HCT116 (cell line): ENCODE data around the gene INPP5F. TPM values are rescaled to one million over a fixed set of nuclear protein-coding genes. Genes with fewer than 3 reads are reported as not detected.

Source experiments
- ATAC-seq: fragments of 200-7000 bp; cut with Tn5 transposase; 2 replicates; pipeline ENCODE4 v1.9.1; 2020; ENCODE audit warnings: mild to moderate bottlenecking, moderate library complexity
- BruUV-seq: library from RNA; stranded (reverse); fragments of 400-500 nt; replicated peaks from 2 replicates; lab custom pipeline; 2021; lab: Mats Ljungman, UMichigan
- CTCF ChIA-PET: fragments of 300-600 bp; sonication (Branson Sonifier 250); formaldehyde crosslinking; loops from one replicate; lab custom pipeline; 2021; ENCODE audit warnings: antibody characterized with exemption; lab: Charles Lee
- POLR2A ChIA-PET: fragments of 300-600, 350-600 bp; sonication (Branson Sonifier 250); formaldehyde crosslinking; loops from one replicate; lab custom pipeline; 2021; ENCODE audit warnings: antibody characterized with exemption; lab: Charles Lee
- RAD21 ChIA-PET, 2 experiments: fragments of 300-600 bp; sonication (Branson Sonifier 250); formaldehyde crosslinking; loops; one replicate each; lab custom pipeline; 2023; ENCODE audit warnings: low total read pairs in 2 of 2; ENCODE audit not compliant: uncharacterized antibody in 2 of 2, unreplicated experiment in 2 of 2, low non-redundant PET in 1 of 2; lab: Charles Lee
- DNase-seq: peaks from one replicate; pipeline ENCODE4 v3.0.0-alpha.2; 2010; ENCODE audit warnings: low read depth, low spot score
- H2AFZ ChIP-seq: fragments of 200-600 bp; shearing (Covaris generic), sonication (generic); 2 replicates; pipeline ENCODE4 v1.6.1; 2017; ENCODE audit warnings: low read depth, mixed run types, mixed read lengths, antibody characterized with exemption, low read length; ENCODE audit not compliant: poor library complexity, severe bottlenecking
- H3K27ac ChIP-seq: 2 replicates; pipeline ENCODE4 v1.5.1; 2012; ENCODE audit warnings: low read depth, low read length
- H3K27me3 ChIP-seq: fragments of 200-600 bp; sonication (generic); 2 replicates; pipeline ENCODE4 v1.6.1; 2016; ENCODE audit warnings: mixed run types, low read length, mixed read lengths; ENCODE audit not compliant: insufficient read depth
- H3K36me3 ChIP-seq, 2 experiments: fragments of 200-500 bp in 1 of 2; fragments of 200-600 bp in 1 of 2; sonication (Bioruptor generic) in 1 of 2; sonication (generic) in 1 of 2; 2 replicates each; pipeline versions ENCODE4 v1.5.1 to v1.6.1; 2014 to 2016; ENCODE audit warnings: low read length in 2 of 2, inconsistent platforms in 1 of 2, mixed read lengths in 1 of 2, mixed run types in 1 of 2; ENCODE audit not compliant: insufficient read depth in 2 of 2, control insufficient read depth in 1 of 2
- H3K4me1 ChIP-seq, 2 experiments: fragments of 200-600 bp in 1 of 2; sonication (generic) in 1 of 2; 2 replicates each; pipeline versions ENCODE4 v1.5.1 to v1.6.1; 2012 to 2017; ENCODE audit warnings: low read length in 2 of 2, inconsistent platforms in 1 of 2, mild to moderate bottlenecking in 1 of 2, mixed read lengths in 1 of 2, mixed run types in 1 of 2, moderate library complexity in 1 of 2; ENCODE audit not compliant: insufficient read depth in 2 of 2, control insufficient read depth in 1 of 2
- H3K4me2 ChIP-seq: fragments of 200-600 bp; sonication (generic); 2 replicates; pipeline ENCODE4 v1.6.1; 2017; ENCODE audit warnings: mixed run types, low read length, mixed read lengths
- H3K4me3 ChIP-seq, 2 experiments: fragments of 200-600 bp in 1 of 2; sonication (generic) in 1 of 2; replicated peaks in 1 of 2; 2 replicates each; pipeline ENCODE4 v1.5.1; 2011 to 2016; ENCODE audit warnings: low read length in 2 of 2, control low read depth in 1 of 2, low read depth in 1 of 2, mild to moderate bottlenecking in 1 of 2, mixed read lengths in 1 of 2, mixed run types in 1 of 2
- H3K79me2 ChIP-seq: fragments of 200-600 bp; sonication (generic); 2 replicates; pipeline ENCODE4 v1.6.1; 2017; ENCODE audit warnings: mild to moderate bottlenecking, mixed run types, low read length, moderate library complexity, mixed read lengths; ENCODE audit not compliant: insufficient read depth
- H3K9ac ChIP-seq: fragments of 200-600 bp; sonication (generic); 2 replicates; pipeline ENCODE4 v1.6.1; 2016; ENCODE audit warnings: low read length, mixed read lengths
- H3K9me2 ChIP-seq: fragments of 200-600 bp; sonication (generic), shearing (Covaris generic); 2 replicates; pipeline ENCODE4 v1.6.1; 2017; ENCODE audit warnings: mixed run types, mild to moderate bottlenecking, moderate library complexity; ENCODE audit not compliant: insufficient read depth
- H3K9me3 ChIP-seq, 2 experiments: fragments of 200-500 bp in 1 of 2; fragments of 200-600 bp in 1 of 2; sonication (Bioruptor generic) in 1 of 2; sonication (generic) in 1 of 2; 2 replicates each; pipeline ENCODE4 v1.6.1; 2014 to 2017; ENCODE audit warnings: low read length in 2 of 2, mixed read lengths in 2 of 2, inconsistent platforms in 1 of 2, low read depth in 1 of 2, mild to moderate bottlenecking in 1 of 2, mixed run types in 1 of 2, moderate library complexity in 1 of 2; ENCODE audit not compliant: control insufficient read depth in 1 of 2, insufficient read depth in 1 of 2
- H4K20me1 ChIP-seq: fragments of 200-600 bp; sonication (generic), shearing (Covaris generic); 2 replicates; pipeline ENCODE4 v1.6.1; 2017; ENCODE audit warnings: mixed run types, mild to moderate bottlenecking, moderate library complexity; ENCODE audit not compliant: insufficient read depth
- CBX3 ChIP-seq: IDR thresholded peaks from 2 replicates; pipeline ENCODE4 v1.6.1; 2012; ENCODE audit warnings: low read depth
- CTCF ChIP-seq, 3 experiments: fragments of 200-600 bp in 1 of 3; sonication (generic) in 1 of 3; IDR thresholded peaks in 2 of 3; conservative IDR thresholded peaks in 1 of 3; 2 replicates each; pipeline ENCODE4 v1.5.1; 2012 to 2017; ENCODE audit warnings: low read depth in 2 of 3, low read length in 2 of 3, antibody characterized with exemption in 1 of 3, borderline replicate concordance in 1 of 3, control low read depth in 1 of 3, mild to moderate bottlenecking in 1 of 3, mixed read lengths in 1 of 3, mixed run types in 1 of 3, moderate library complexity in 1 of 3; ENCODE audit not compliant: insufficient read depth in 1 of 3
- ELF1 ChIP-seq: IDR thresholded peaks from 2 replicates; pipeline ENCODE4 v1.6.1; 2012; ENCODE audit warnings: low read depth, borderline replicate concordance
- EZH2phosphoT487 ChIP-seq: fragments of 200-600 bp; IDR thresholded peaks from 2 replicates; pipeline ENCODE4 v1.6.1; 2018; ENCODE audit warnings: antibody characterized with exemption, borderline replicate concordance
- FOSL1 ChIP-seq: IDR thresholded peaks from 2 replicates; pipeline ENCODE4 v1.6.1; 2012; ENCODE audit warnings: low read depth
- MAX ChIP-seq: IDR thresholded peaks from 2 replicates; pipeline ENCODE4 v1.6.1; 2012
- REST ChIP-seq: IDR thresholded peaks from 2 replicates; pipeline ENCODE4 v1.6.1; 2012; ENCODE audit warnings: low read depth
- TCF7L2 ChIP-seq: IDR thresholded peaks from 2 replicates; pipeline ENCODE4 v1.7.0; 2011; ENCODE audit warnings: borderline replicate concordance, inconsistent platforms; ENCODE audit not compliant: insufficient read depth, insufficient read length; ENCODE audit errors: extremely low read depth
- YY1 ChIP-seq: IDR thresholded peaks from 2 replicates; pipeline ENCODE4 v1.6.1; 2011; ENCODE audit warnings: low read length, low read depth, moderate library complexity, mild to moderate bottlenecking; ENCODE audit not compliant: insufficient replicate concordance; ENCODE audit errors: extremely low read depth
- intact Hi-C: fragments of 100-400 bp; cut with micrococcal nuclease; formaldehyde crosslinking; loops from 2 replicates; pipeline ENCODE4 v1.10.0; 2022
- total RNA-seq: library from RNA; stranded (reverse); gene quantifications from one replicate; pipeline ENCODE4 v1.2.1, GENCODE V29; 2021; ENCODE audit not compliant: unreplicated experiment

The INPP5F gene
- total RNA-seq, 1 experiment from 2014 or later = 21.6 TPM

GRCh38 chr10:119862524-119862923, 136.7 kb downstream of the INPP5F start:
- Histone ChIP-seq H2AFZ (no peak overlapping the region), H3K36me3 (peaks cover 9 to 10% of the 10 kb centered on the region in 2 experiments; a peak in 3 of 4 replicates), H3K4me2 (no peak overlapping the region), H3K79me2 (peaks cover 100% of the 10 kb centered on the region), H4K20me1 (peaks cover 73% of the 10 kb centered on the region; the same call in 1 of the 2 replicates), H3K4me1 (no peaks in the 10 kb centered on the region), H3K27ac (no peak overlapping the region), H3K4me3 (no peak overlapping the region), H3K9ac (no peak overlapping the region), H3K9me2 (no peaks in the 10 kb centered on the region), H3K27me3 (no peaks in the 10 kb centered on the region), H3K9me3 (no peaks in the 10 kb centered on the region)
- ChIA-PET POLR2A (interaction anchor here (1.1 to 1.3 kb wide), 2 partner anchors 9 to 10 kb away, joined by 3 to 5 read pairs; partner anchors contain the start of gene MCMBP), CTCF (interaction anchor here (2.0 kb wide), 1 partner anchor 112 kb away, joined by 9 read pairs; no protein-coding TSS in a partner anchor), RAD21 (no interaction called here)
- ATAC-seq (no peak), DNase-seq (no peak)
- intact Hi-C loops = no loop called here
- no TSS peak for BruUV-seq
- TF ChIP-seq CBX3 (no peak), FOSL1 (no peak)

GRCh38 chr10:119863951-119864565, 138.2 kb downstream of the INPP5F start:
- Histone ChIP-seq H3K36me3 (no peaks in the 10 kb centered on the region), H3K4me3 (no peak overlapping the region), H3K79me2 (peaks cover 100% of the 10 kb centered on the region), H3K9me3 (no peaks in the 10 kb centered on the region), H4K20me1 (peaks cover 77% of the 10 kb centered on the region; the same call in 1 of the 2 replicates), H3K4me2 (no peak overlapping the region), H3K9me2 (no peaks in the 10 kb centered on the region), H3K27ac (no peak overlapping the region), H3K9ac (no peak overlapping the region), H3K27me3 (no peaks in the 10 kb centered on the region), H3K4me1 (no peaks in the 10 kb centered on the region), H2AFZ (no peak overlapping the region)
- BruUV-seq = no TSS peak
- intact Hi-C loops = no loop called here
- POLR2A ChIA-PET = interaction anchor here (0.8 kb wide), 1 partner anchor 19 kb away, joined by 3 read pairs; no protein-coding TSS in a partner anchor
- DNase-seq = no peak
- ATAC-seq = no peak
- CTCF ChIA-PET = interaction anchor here (1.1 to 2.0 kb wide), 2 partner anchors 114 kb away, joined by 6 to 9 read pairs; no protein-coding TSS in a partner anchor
- RAD21 ChIA-PET = no interaction called here
- no peak for TF ChIP-seq CTCF (IDR thresholded peaks at IDR 0.05 in 2 of 3, conservative IDR thresholded peaks at IDR 0.05 in 1 of 3; ENCODE audit: borderline replicate concordance in 1 of 3, insufficient read depth in 1 of 3, low read depth in 2 of 3, low read length in 2 of 3)
- TF ChIP-seq TCF7L2 = no peak
- no peak for TF ChIP-seq YY1
- TF ChIP-seq EZH2phosphoT487 = no peak
- no peak for TF ChIP-seq ELF1
- TF ChIP-seq REST = no peak
- no peak for TF ChIP-seq MAX
